Fibroblast of skin of right biceps (primary cell): ENCODE measurements around the gene GIMAP1.

Source experiments
- DNase-seq: peaks from one replicate; pipeline ENCODE4 v3.0.0-alpha.2; 2013

The GIMAP1 gene

DNA sequence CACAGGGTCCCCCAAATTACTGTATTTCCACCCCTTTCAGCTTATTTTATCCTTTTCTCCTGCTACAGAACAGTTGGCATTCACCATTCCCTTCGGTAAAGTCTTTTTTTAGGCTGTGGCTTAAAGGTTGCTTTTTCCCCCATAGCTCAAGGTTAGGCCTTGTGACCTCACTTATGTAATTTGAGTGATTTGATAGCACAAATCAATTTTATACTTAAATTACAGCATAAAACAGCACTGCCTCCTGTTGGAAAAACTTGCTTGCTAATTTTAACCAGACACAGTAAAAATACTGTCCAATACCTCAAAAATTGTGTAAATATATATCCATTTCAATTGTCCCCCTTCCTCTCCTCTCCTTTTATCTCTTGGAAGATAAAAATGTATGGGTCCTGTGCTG is 7.1 kb downstream of the GIMAP1 start:
- no peak for DNase-seq

DNA sequence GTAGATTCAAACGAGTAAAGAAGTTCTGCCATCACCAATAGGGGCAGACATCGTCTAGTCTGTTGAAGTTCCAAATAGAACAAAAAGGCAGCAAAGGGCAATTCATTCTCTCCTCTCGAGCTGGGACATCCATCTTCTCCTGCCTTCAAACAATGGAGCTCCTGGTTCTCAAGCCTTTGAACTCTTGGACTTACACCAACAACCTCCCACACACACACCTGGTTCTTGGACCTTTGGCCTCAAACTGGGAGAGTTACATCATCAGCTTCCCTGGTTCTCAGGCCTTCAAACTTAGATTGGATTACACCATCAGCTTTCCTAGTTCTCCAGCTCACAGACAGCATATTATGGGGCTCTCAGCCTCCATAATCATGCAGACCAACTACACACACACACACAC is 11.0 kb downstream of the GIMAP1 start:
- no peak for DNase-seq

DNA sequence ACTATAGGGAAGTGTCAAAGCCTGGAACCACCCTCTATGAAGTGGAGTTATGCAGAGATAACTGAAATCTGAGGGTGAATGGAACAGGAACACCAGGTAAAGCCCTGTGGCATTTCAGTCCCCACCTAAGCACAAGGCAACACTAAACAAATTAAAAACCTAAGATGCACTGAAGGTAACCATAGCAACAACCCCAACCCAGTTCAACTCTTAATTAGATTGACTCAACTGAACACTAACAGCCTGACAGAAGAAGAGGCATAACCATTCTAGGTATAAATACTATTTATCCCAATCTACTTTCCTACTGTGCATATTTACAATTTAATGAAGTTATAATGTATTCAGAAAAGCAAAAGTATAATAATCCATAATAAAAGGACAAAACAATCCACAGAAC is 11.6 kb downstream of the GIMAP1 start:
- no peak for DNase-seq

DNA sequence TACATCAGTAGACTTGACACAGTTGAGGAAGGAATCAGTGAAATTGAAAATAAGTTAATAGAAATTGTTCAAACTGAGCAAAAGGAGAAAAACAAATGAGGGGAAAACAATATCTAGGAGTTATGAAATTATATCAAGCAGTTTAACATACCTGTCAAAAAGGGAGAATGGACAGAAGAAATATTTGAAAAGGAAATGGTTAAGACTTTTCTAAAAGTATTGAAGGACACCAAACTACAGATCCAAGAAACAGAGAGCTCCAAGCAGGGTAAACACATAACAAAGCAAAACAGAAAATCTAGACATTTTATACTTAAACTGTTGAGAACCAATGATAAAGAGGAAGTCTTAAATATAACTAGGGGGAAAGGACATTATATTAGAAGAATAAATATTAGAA is 12.2 kb downstream of the GIMAP1 start:
- DNase-seq = no peak

DNA sequence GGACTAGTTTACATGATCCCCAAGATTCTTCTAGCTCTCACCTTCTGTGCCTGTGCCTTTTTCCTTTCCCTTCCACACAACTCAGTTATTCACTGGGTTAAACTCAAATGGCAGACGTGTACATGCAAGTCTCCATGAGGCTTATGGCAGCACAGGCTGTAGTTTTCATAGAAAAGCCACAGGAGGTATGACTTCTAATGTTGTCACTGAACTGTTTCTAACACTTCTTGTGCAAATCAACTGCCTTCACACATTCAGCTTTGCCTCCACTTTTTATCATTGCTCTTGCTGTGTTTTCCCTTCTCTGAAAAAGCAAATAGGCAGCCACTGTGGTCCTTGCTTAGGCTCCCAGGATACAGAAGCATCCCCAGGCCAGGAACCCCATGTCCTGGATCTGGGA is 15.5 kb downstream of the GIMAP1 start:
- DNase-seq = no peak

DNA sequence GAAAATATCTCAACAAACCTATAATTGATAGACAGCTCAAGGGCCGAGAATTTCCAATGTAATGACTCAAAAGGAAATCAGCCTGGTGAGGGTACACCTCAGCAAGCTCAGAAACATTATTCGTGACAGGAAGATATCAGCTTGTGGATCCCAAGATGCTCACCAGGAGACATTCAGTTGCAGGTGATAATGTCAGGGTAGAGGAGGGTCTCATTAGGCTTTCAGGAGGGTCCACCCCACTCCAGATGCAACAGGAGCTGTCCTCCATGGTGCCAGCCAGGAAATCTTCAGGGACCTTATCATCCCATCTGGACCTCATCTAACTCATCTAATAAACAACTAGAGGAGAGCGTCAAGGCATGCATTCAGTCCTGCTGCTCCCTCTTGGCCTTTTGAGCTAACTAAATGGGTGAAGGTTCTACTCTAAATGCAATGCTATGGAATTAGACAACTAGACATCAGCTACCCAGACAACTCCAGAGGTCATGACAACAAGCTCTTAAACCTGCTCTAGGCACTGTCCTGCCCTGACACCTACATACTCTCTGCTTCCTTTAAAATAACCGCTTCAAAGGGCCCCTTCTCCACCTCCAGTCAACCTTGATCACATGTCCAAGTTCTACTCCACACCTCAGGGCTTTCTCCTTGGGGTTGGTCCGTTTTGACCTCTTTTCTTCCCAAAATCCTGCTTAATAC is 16.5 kb downstream of the GIMAP1 start:
- DNase-seq = no peak

DNA sequence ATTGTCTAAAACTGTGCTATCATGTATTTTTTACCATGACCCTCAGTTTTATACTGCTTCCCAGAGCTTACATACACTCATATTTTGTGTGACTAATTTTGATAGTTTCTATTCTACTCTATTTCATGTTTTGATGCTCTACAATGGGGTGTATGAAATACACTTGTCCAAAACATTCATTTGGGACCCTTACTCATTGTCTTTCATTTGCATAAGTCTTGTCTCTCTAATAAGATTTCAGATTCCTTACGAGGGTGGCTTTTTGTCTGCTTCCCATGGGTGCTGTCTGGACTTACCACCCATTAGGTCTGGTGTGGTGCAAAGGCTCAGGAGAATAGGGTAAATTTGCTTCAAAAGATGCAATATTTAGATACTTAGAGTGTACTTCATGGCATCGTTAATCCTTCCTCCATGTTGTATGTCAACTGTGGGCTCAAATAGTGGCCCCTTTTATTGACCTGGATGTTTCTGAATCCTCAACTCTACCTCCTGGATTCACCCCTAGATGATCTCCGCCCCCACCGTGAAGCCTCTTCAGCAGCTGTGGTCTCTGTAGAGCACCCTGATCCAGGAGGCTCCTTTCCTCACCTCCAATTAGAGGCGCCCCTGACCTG is 17.2 kb downstream of the GIMAP1 start:
- DNase-seq = no peak

DNA sequence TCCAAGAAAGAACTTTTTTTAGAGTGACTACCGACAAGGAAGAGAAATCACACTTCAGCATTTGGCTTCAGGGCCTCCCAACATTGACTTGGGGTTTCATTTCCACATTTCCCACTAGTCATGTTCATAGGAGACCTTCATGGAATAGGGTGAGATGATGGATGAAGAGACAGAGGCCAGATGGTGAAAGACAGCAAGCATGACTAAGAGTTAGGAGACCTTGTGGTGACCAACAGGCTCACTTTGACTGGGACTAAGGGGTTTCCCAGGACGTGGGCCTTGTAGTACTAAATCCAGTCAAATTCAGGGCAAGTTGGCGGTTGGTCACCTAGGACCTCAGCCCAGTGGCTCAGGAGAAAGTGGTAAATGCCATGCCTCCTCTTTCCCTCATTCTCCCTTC is 17.8 kb downstream of the GIMAP1 start:
- no peak for DNase-seq

DNA sequence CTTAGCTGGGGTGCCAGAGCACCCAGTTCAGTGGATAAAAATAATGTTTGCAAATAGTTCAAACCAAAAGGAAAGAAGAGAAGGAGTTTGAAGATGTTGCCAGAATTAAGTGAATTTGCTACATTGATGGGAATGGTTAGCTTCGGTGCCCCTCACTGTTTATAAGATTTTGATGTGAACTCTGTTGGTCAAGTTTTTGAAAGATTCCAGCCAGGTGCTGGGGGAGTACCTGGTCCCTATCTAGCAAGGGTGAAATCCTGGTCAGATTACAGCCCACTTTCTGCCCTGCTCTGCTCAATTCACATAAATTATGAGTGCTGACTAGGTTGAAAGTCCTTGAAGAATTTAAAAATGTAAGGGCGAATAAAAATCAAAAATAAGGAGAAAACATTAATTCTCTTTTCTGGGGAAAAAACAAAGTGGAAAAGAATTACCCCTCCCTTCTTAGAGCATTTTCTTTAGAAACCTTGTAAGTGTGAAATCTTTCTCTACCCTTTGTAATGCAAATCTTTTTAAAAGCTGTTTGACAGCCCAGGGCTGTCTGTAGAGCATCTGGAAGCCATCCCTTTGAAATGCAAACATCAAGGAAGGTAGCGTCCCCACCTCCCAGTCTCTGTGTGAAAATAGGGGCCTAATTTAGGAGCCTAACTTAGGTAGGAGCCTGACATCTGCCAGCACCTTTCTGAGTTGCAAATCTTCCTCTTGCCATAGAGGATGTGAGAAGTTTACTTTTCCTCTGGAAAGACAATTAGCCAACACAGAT is 19.4 kb downstream of the GIMAP1 start:
- DNase-seq = no peak

DNA sequence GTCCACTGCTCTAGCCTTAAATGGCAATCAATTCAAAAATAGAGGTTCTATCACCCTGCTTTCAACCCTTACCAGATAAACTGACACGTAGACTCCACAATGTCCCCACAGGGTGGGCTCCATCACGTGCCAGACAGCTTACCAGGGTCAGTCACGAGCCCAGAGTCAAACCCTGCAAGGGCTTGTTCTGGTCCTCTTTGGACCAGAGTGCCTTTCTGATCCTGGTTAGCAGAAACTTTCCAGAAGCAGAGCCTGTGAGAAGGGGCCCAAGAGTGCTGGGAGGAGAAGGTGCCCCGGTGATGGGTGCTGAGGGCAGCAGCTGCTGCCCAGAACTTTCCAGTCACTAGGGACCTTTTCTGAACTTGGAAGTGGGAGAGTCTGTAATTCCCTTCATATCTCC is 20.5 kb downstream of the GIMAP1 start:
- no peak for DNase-seq

DNA sequence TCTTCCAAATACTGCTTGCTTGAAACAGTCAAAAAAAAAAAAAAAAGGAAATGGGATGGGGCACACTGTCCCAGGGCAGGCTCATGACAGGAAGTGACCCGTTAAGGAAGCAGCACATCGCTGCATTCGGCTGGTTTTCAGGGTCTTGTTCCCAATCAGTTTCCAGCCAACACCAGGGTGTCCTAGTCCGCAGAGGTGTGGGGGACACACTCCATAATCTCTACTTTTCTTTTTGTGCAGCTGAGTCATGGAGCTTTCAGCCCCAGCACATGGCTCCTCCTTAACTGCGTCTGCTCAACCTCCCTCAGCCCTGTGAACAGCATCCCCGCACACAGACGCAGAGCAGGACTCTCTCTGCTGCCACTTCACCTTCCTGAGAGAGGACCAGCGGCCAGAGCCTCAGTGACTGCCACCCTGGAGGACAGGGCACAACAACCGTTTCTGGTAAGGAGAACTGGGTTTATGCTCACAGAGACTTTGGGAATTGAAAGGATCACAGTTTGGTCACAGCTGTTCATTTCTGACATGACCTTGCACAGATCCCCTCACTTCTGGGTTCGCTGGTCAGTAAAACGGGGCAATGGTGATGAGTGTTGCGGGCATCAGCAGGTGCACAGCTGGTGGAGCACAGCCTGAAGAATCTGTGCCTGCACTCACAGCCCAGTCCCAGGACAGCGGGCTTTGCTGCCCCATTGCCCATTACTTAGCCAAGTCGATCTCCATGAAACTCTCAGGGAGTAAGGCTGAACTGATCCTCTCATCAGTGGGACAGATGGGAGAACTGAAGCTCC is 21.0 kb downstream of the GIMAP1 start, which contains the start of gene GIMAP5:
GIMAP5 (plus strand) TSS at position 154 of the 791 bp plus-strand sequence. CDS start 3,467 bp downstream, outside the sequence.
- no peak for DNase-seq

DNA sequence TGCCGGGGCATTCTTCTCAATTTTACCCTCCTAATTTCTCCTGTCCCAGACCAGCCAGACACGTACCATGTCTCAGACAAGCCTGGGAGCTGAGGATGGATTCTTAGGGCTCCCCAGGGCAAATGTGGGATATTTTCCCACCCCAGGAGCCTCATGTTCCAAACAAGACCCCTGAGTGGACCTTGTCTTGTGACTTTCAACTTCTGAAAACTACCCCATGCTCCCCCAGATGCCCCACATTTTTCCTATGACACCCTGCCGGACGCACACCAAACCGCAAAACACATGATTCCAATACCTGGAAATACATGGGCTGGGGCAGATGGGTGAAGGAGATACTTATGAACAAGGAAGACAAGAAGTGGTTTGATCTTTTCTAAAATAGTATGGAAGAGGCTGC is 21.7 kb downstream of the GIMAP1 start:
- no peak for DNase-seq

DNA sequence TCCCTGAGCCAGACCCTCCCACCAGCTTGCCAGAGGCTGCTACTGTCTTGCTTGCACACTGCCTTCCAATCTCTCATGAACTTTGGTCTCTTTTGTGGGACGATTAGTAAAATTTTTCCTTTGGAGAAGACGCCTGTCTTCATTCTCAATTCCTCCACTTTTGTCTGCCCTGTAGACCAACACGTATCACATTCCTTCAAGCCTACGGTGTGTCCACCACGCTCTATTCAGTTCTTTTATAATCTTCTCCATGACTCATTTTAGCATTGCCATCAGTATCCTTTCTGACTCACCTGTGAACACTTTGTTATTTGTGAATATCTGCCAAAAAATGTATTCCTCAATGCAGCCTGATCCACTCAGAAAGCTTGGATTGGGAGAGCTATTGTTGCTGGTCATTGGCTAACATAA is 22.2 kb downstream of the GIMAP1 start:
- DNase-seq = no peak

DNA sequence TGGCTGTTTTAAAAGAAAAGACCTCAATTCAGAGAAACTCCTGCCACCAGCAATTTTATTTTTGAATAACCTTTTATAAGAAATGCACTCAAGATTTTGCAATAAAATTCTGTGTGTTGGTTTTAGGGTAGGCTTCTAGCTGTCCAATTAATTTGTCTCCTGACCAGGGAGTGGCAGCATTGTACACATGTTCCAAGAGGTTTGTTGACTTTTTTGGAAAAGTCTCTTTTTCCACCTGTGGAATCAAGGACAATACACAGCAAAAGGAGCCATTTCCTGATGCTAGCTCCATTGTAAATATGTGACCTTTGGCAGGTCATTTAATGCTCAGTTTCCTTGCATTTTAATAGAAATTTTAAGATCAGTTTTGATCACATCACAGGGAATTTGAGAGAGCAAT is 22.6 kb downstream of the GIMAP1 start:
- DNase-seq = no peak

DNA sequence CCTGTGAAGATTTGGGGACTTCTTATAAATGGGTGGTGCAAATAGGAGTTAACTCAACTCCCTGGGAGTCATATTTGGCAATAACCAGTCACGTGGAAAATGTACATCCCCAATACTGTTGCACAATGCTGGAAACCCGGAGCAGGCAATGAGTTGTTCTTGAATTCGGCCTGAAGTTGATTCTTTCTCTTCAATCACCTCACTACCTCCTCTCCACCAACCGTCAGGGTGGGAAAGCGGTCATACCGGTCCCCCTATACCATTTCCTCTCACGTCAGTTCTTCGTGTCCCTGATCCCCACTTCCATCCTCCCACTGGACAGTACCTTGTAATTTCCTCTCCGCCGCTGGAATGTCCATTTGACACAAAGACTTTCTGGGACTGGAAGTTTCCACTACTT is 23.6 kb downstream of the GIMAP1 start:
- DNase-seq = no peak

DNA sequence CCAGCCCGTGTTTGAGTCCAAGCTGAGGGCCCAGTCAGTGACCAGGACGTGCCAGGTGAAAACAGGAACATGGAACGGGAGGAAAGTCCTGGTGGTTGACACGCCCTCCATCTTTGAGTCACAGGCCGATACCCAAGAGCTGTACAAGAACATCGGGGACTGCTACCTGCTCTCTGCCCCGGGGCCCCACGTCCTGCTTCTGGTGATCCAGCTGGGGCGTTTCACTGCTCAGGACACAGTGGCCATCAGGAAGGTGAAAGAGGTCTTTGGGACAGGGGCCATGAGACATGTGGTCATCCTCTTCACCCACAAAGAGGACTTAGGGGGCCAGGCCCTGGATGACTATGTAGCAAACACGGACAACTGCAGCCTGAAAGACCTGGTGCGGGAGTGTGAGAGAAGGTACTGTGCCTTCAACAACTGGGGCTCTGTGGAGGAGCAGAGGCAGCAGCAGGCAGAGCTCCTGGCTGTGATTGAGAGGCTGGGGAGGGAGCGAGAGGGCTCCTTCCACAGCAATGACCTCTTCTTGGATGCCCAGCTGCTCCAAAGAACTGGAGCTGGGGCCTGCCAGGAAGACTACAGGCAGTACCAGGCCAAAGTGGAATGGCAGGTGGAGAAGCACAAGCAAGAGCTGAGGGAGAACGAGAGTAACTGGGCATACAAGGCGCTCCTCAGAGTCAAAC is 26.0 kb downstream of the GIMAP1 start:
- no peak for DNase-seq

DNA sequence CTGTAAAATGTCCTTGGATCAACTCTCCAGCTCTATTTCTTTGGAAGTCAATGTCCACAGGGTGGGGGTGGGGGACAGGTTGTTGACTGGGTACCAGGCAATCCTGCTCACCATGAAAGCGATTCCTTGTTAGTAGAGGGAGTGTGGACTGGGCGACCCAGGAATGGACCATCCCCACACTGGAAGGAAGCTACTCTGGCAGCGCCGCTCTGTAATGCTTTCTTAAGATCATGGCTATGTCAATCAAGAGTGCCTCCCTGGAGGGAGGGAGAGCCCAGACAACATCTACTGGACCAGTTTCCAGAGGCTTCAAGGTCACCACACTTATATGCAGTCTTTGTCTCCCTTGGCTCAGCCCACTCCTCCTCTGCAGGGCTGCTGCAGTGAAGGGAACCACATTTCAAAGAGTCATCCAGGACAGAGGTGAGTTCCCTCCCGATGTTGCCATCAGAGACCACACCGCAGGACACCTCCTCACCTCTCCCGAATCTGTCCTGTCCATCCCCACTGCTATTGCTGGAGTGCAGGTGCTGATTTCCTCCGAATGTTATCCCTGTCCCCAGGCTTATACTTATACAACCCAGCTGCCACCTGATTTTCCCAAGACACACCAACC is 27.7 kb downstream of the GIMAP1 start:
- DNase-seq = no peak

DNA sequence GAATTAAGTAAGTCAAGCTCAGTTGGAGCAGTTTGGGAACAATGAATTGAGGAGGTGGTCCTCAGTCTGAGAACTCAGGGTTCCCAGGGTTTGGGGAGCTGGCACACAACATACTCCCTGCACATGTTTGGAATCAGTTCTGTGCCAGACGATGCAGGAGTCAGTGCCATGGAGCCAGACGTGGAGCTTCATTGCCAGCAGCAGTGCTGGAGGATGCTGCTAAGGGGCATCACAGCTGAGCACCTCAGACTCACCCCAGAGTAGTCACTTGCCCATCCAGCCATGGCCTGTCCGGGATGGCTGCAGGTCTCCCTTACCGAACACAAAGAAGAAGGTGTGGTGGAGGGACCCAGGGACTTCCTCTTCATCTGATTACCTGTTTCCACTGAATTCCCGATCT is 28.7 kb downstream of the GIMAP1 start:
- no peak for DNase-seq

DNA sequence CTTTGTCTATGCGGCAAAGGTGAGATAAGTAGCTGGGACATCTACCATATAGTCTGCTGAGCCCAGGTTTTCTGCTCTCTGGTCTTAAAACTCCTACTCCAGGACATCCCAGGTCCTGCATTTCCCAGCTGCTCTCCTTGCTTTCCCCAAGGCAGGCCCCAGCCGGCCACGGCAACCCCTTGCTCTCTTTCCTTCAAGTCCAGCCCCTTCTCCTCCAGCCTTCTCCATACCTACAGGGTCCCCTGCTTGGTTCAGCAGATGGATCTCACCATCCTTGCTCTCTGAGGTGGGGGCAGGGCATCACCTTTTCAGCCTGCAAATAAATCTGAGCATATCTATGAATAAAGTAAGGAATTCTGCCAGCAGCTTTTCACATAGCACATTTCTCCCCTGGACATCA is 29.5 kb downstream of the GIMAP1 start:
- DNase-seq = no peak

DNA sequence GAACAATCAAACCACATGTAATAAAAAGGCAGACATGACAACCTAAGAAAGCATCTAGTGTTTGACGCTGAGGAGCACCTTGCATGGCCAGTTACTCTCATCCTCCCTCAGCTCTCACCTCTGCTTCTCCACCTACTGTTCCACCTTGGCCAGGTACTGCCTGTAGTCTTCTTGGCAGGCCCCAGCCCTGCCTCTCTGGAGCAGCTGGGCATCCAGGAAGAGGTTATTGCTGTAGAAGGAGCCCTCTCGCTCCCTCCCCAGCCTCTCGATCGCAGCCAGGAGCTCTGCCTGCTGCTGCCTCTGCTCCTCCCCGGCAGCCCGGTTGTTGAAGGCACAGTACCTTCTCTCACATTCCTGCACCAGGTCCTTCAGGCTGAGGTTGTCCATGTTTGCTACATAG is 30.5 kb downstream of the GIMAP1 start:
- no peak for DNase-seq

DNA sequence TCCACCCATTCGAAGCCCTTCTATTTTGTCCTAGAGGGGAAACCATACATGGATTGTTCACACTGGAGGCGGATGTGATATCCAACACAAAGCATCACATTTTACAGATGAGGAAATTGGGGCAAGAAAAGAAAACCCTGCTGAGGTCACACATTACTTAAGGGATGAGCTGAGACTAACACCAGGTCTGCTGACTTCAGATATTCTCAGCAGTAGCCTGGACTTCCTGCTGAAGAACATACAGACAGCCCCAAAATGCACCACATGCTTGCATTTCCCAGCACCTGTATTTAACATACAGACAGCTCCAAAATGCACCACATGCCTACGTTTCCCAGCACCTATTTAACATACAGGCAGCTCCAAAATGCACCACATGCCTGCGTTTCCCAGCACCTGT is 32.0 kb downstream of the GIMAP1 start:
- no peak for DNase-seq

DNA sequence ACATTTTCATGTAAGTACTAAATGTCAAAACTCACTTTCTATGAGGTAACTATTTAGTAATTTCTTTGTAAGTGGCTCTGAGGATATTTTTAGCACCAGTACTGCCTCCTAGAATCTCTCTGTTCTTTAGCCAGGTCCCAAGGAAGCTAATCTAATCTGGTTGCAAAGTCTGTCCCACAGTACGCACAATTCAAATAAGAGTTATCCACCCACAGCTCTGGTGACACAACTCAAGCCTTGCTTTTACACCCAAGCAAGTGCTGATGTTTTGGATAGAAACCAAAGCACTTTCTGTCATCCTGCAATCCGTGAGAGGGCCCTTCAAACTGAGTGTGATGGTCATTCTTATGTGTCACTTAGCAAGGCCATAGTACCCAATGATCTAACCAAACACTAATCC is 35.3 kb downstream of the GIMAP1 start:
- no peak for DNase-seq
